DOHH2 (cell line): ENCODE data around the gene PRIM2.
"Not testable (repeated sequence)": the region's sequence is repeated elsewhere in the genome, so short reads cannot be mapped to it uniquely, and the experiment has no call there.

ENCODE experiments used
- H3F3A ChIP-seq: fragments of 200-600 bp; sonication (generic), shearing (Covaris generic); 2 replicates; pipeline ENCODE4 v1.6.0; 2016; ENCODE audit warnings: antibody characterized with exemption, mild to moderate bottlenecking; ENCODE audit not compliant: control insufficient read depth, insufficient read depth
- H3K27ac ChIP-seq: fragments of 200-600 bp; sonication (generic); 2 replicates; pipeline ENCODE4 v1.5.1; 2014; ENCODE audit warnings: low read depth, mild to moderate bottlenecking, low read length, moderate library complexity
- H3K27me3 ChIP-seq: fragments of 200-600 bp; sonication (generic); 2 replicates; pipeline ENCODE4 v1.6.1; 2014; ENCODE audit warnings: mild to moderate bottlenecking, low read length, mixed read lengths; ENCODE audit not compliant: control insufficient read depth
- H3K36me3 ChIP-seq: fragments of 200-600 bp; sonication (generic); 2 replicates; pipeline ENCODE4 v1.6.1; 2014; ENCODE audit warnings: mild to moderate bottlenecking, low read length, moderate library complexity, mixed read lengths; ENCODE audit not compliant: control insufficient read depth
- H3K4me1 ChIP-seq: fragments of 200-600 bp; sonication (generic); 2 replicates; pipeline ENCODE4 v1.6.1; 2014; ENCODE audit warnings: mild to moderate bottlenecking, low read length, mixed read lengths; ENCODE audit not compliant: control insufficient read depth
- H3K4me2 ChIP-seq: fragments of 200-600 bp; sonication (generic); 2 replicates; pipeline ENCODE4 v1.6.0; 2014; ENCODE audit warnings: mild to moderate bottlenecking, low read length, moderate library complexity
- H3K4me3 ChIP-seq: fragments of 200-600 bp; sonication (generic); 2 replicates; pipeline ENCODE4 v1.5.1; 2014; ENCODE audit warnings: mild to moderate bottlenecking, low read length, mixed read lengths
- H3K79me2 ChIP-seq: fragments of 200-600 bp; sonication (generic); 2 replicates; pipeline ENCODE4 v1.6.1; 2014; ENCODE audit warnings: mild to moderate bottlenecking, low read length, mixed read lengths; ENCODE audit not compliant: control insufficient read depth
- H3K9me2 ChIP-seq: fragments of 200-600 bp; sonication (generic); replicated peaks from 2 replicates; pipeline ENCODE4 v1.6.1; 2014; ENCODE audit warnings: mild to moderate bottlenecking, low read length, mixed read lengths; ENCODE audit not compliant: control insufficient read depth
- H3K9me3 ChIP-seq: fragments of 200-600 bp; sonication (generic); 2 replicates; pipeline ENCODE4 v1.6.1; 2014; ENCODE audit warnings: antibody characterized with exemption, low read length, mixed read lengths; ENCODE audit not compliant: control insufficient read depth, insufficient read depth
- H4K20me1 ChIP-seq: fragments of 200-600 bp; sonication (generic); 2 replicates; pipeline ENCODE4 v1.6.0; 2014; ENCODE audit warnings: low read depth, mild to moderate bottlenecking, antibody characterized with exemption, low read length, moderate library complexity; ENCODE audit not compliant: control insufficient read depth, insufficient read depth

The PRIM2 gene

DNA sequence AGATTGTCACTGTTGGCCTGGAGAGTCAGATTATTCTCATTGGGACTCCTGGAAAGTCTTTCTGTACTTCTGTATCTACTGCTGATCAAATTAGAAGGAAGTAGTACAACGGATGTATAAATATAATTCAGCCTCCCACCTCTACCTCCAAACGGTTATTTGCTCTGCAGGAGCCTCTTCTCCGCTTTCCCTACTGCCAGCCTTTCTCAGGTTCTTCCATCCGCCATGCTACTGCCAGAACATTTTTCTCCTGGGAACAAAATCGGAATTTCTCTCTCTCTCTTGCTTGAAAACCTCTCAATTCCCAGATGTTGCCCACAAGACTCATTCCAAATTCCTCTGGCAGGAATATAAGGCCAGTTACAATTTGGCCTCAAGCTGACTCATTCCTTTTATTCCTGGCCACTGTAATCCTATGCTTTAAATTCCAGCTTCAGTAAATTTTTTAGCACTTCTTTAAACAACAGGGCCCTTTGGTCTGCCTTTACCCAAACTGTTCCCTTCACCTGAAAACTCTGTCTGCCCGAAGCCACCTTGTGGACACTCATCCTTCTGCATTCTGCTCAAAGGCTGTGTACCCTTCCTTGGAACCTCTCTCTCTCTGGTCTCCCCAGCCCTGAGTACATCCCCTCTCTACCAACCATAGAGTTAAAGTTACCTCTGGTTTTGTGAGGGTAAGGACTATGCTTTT, 354.7 kb downstream of the PRIM2 start:
- H3K4me3 ChIP-seq, H3F3A ChIP-seq, H4K20me1 ChIP-seq, H3K9me2 ChIP-seq, H3K36me3 ChIP-seq, H3K27ac ChIP-seq, H3K4me1 ChIP-seq, H3K79me2 ChIP-seq, H3K9me3 ChIP-seq, H3K4me2 ChIP-seq, H3K27me3 ChIP-seq: not testable (repeated sequence)

DNA sequence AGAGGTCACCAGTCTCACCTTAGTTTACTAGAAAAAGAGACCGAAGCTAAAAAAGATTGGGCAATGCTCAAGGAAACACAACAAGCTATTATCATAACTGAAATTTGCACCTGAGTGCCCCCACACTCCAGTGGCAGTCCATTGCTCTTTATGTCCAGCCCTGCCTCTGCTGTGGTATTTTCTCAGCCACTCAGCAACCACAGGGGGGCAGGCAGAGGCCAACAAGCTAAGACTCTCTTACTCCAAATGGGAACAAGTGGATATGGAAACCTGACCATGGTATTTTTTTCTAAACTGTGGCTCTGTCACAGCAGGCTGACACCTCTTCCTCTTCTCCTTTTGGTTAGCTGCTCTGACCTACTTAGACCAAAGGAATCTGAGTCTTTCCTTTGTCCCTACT, 355.9 kb downstream of the PRIM2 start:
- not testable (repeated sequence) for H3K4me1 ChIP-seq, H3K79me2 ChIP-seq, H3K9me2 ChIP-seq, H3K27ac ChIP-seq, H3K4me2 ChIP-seq, H3K36me3 ChIP-seq, H4K20me1 ChIP-seq, H3K9me3 ChIP-seq, H3K4me3 ChIP-seq, H3K27me3 ChIP-seq, H3F3A ChIP-seq

DNA sequence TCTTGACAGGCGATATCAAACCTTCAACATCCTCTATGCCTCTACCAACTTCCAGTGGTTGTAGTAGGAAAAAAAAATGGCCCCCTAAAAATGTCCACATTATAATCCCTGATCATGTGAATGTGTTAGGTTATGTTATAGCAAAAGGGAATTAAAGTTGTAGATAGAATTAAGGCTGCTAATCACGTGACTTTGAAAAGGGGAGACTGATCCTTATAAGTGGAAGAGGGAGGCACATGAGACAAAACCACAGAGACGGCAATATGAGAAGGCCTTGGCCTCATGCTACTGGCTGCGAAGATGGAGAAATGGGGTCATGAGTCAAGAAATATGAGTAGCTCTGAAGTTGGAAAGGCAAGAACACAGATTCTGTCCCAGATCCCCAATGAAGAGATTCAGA, 358.0 kb downstream of the PRIM2 start:
- H3K4me3 ChIP-seq, H3K9me3 ChIP-seq: not testable (repeated sequence)

DNA sequence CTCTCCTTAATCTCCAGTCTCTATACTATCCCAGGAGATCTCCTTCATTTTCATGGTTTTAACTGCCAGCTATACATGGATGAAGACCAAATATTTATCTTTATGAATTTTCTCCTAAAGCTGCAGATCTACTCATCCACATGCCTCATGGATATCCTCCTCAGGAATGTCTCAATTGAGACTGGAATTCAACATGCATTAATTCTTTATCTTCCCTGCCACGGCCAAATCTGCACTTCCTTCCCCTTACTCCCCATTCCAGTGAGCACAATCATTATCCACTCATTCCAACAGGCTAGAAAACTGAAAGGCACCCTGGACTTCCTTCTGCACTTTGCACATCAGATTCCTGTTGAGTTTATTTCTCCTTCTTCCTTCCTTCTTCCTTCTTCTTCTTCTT, 379.0 kb downstream of the PRIM2 start:
- H4K20me1 ChIP-seq, H3K4me2 ChIP-seq, H3F3A ChIP-seq: not testable (repeated sequence)

More for the DNA sequence above, 358.0 kb downstream of the PRIM2 start:
- H3F3A ChIP-seq, H3K9me2 ChIP-seq, H3K4me2 ChIP-seq, H4K20me1 ChIP-seq, H3K27ac ChIP-seq, H3K27me3 ChIP-seq, H3K36me3 ChIP-seq, H3K4me1 ChIP-seq, H3K79me2 ChIP-seq: not testable (repeated sequence)

More for the DNA sequence above, 379.0 kb downstream of the PRIM2 start:
- not testable (repeated sequence) for H3K9me3 ChIP-seq, H3K4me3 ChIP-seq, H3K9me2 ChIP-seq, H3K79me2 ChIP-seq, H3K27ac ChIP-seq, H3K27me3 ChIP-seq, H3K36me3 ChIP-seq, H3K4me1 ChIP-seq
